Endothelial cell of umbilical vein (primary cell): ENCODE results near the gene NAGS. TPM values are rescaled to one million over a fixed set of nuclear protein-coding genes. Genes with fewer than 3 reads are reported as not detected.

ENCODE experiments used
- BruUV-seq: library from RNA; stranded (reverse); fragments of 400-500 nt; replicated peaks from 2 replicates; lab custom pipeline; 2021; lab: Mats Ljungman, UMichigan
- CTCF ChIA-PET: fragments of 300-600, 350-600 bp; sonication (Branson Sonifier 250); formaldehyde crosslinking; loops from one replicate; lab custom pipeline; 2021; ENCODE audit warnings: antibody characterized with exemption, inconsistent platforms; lab: Charles Lee
- POLR2A ChIA-PET: fragments of 300-600, 350-600 bp; sonication (Branson Sonifier 250); formaldehyde crosslinking; loops from one replicate; lab custom pipeline; 2021; ENCODE audit warnings: antibody characterized with exemption, inconsistent platforms; lab: Charles Lee
- DNase-seq: peaks from one replicate; pipeline ENCODE4 v3.0.0-alpha.2; 2011; ENCODE audit warnings: low read depth, low spot score
- FAIRE-seq: peaks from 2 replicates; lab custom pipeline; 2011; peaks lifted over from hg19 to GRCh38; lab: Jason Lieb, UNC
- H2AFZ ChIP-seq: 2 replicates; pipeline ENCODE4 v1.6.0; 2012; ENCODE audit warnings: low read depth, low read length, control low read depth, inconsistent platforms
- H3K27ac ChIP-seq: 2 replicates; pipeline ENCODE4 v1.5.1; 2011; ENCODE audit warnings: low read depth, mild to moderate bottlenecking, control low read depth, low read length, moderate library complexity; ENCODE audit not compliant: insufficient read depth
- H3K27me3 ChIP-seq, 2 experiments: 2 replicates each; pipeline versions ENCODE4 v1.6.0 to v1.6.1; 2011; ENCODE audit warnings: low read length in 2 of 2, mixed read lengths in 1 of 2; ENCODE audit not compliant: control insufficient read depth in 2 of 2, insufficient read depth in 2 of 2
- H3K36me3 ChIP-seq, 2 experiments: 2 replicates in 1 of 2; 3 replicates in 1 of 2; pipeline ENCODE4 v1.5.1; 2011; ENCODE audit warnings: low read length in 2 of 2, mild to moderate bottlenecking in 1 of 2, moderate library complexity in 1 of 2; ENCODE audit not compliant: control insufficient read depth in 2 of 2, insufficient read depth in 2 of 2; ENCODE audit errors: extremely low read depth in 1 of 2
- H3K4me1 ChIP-seq: 3 replicates; pipeline ENCODE4 v1.5.1; 2011; ENCODE audit warnings: mild to moderate bottlenecking, low read length; ENCODE audit not compliant: control insufficient read depth, insufficient read depth; ENCODE audit errors: extremely low read depth
- H3K4me2 ChIP-seq: 2 replicates; pipeline ENCODE4 v1.6.1; 2011; ENCODE audit warnings: low read length, control low read depth, mixed read lengths; ENCODE audit not compliant: insufficient read depth
- H3K4me3 ChIP-seq, 3 experiments: fragments of 200-600 bp in 1 of 3; sonication (generic), shearing (Covaris generic) in 1 of 3; replicated peaks in 1 of 3; 2 replicates each; pipeline ENCODE4 v1.5.1; 2011 to 2016; ENCODE audit warnings: control low read depth in 3 of 3, low read length in 3 of 3, mild to moderate bottlenecking in 2 of 3, inconsistent platforms in 1 of 3, low read depth in 1 of 3, moderate library complexity in 1 of 3; ENCODE audit not compliant: insufficient read depth in 1 of 3
- H3K79me2 ChIP-seq: 2 replicates; pipeline ENCODE4 v1.6.0; 2012; ENCODE audit warnings: low read length, inconsistent platforms; ENCODE audit not compliant: control insufficient read depth, insufficient read depth
- H3K9ac ChIP-seq: replicated peaks from 2 replicates; pipeline ENCODE3; 2011; ENCODE audit warnings: low read length, control low read depth; ENCODE audit not compliant: insufficient read depth; ENCODE audit errors: extremely low read depth
- H3K9me1 ChIP-seq: replicated peaks from 3 replicates; pipeline ENCODE4 v1.6.0; 2011; ENCODE audit warnings: mild to moderate bottlenecking, low read length; ENCODE audit not compliant: control insufficient read depth, insufficient read depth; ENCODE audit errors: extremely low read depth
- H3K9me3 ChIP-seq: replicated peaks from 2 replicates; pipeline ENCODE4 v1.5.1; 2012; ENCODE audit warnings: low read length, inconsistent platforms; ENCODE audit not compliant: control insufficient read depth, insufficient read depth
- H4K20me1 ChIP-seq: replicated peaks from 2 replicates; pipeline ENCODE3; 2011; ENCODE audit warnings: mild to moderate bottlenecking, low read length; ENCODE audit not compliant: control insufficient read depth, insufficient read depth; ENCODE audit errors: extremely low read depth
- EZH2 ChIP-seq: IDR thresholded peaks from 2 replicates; pipeline ENCODE4 v1.6.1; 2012; ENCODE audit warnings: borderline replicate concordance, low read depth, mild to moderate bottlenecking, moderate library complexity, low read length, inconsistent platforms; ENCODE audit not compliant: severe bottlenecking
- FOS ChIP-seq: IDR thresholded peaks from 2 replicates; pipeline ENCODE4 v1.6.1; 2011; ENCODE audit warnings: mild to moderate bottlenecking, low read length, moderate library complexity, borderline replicate concordance; ENCODE audit not compliant: insufficient read depth
- GATA2 ChIP-seq: IDR thresholded peaks from 2 replicates; pipeline ENCODE4 v1.7.0; 2011; ENCODE audit warnings: low read depth, mild to moderate bottlenecking, moderate library complexity, mixed read lengths, low read length; ENCODE audit not compliant: insufficient read length, insufficient read depth
- JUN ChIP-seq: IDR thresholded peaks from 2 replicates; pipeline ENCODE4 v1.6.1; 2011; ENCODE audit warnings: borderline replicate concordance, low read depth; ENCODE audit not compliant: insufficient read length, insufficient read depth
- MYC ChIP-seq: IDR thresholded peaks from one replicate; pipeline ENCODE4 v1.6.1; 2011; ENCODE audit warnings: mild to moderate bottlenecking, low read depth, low read length
- POLR2A ChIP-seq: IDR thresholded peaks from 2 replicates; pipeline ENCODE4 v1.6.1; 2012; ENCODE audit warnings: low read depth, mild to moderate bottlenecking, control low read depth, low read length
- POLR2AphosphoS5 ChIP-seq: IDR thresholded peaks from 2 replicates; pipeline ENCODE4 v1.6.1; 2012; ENCODE audit warnings: low read depth, mild to moderate bottlenecking, control low read depth, low read length, moderate library complexity; ENCODE audit not compliant: insufficient read depth
- dilution Hi-C: fragments of 300-500 bp; cut with MboI; formaldehyde crosslinking; loops from one replicate; pipeline ENCODE4 v1.15.0; 2019; ENCODE audit warnings: low sequenced_read_pairs; ENCODE audit not compliant: extremely low pct_ligation_motif_present
- intact Hi-C: fragments of 100-400 bp; cut with micrococcal nuclease; formaldehyde crosslinking; loops from one replicate; pipeline ENCODE4 v1.10.0; 2022
- polyA plus RNA-seq, 4 experiments: library from polyadenylated mRNA; depleted of rRNA in 3 of 4; stranded (reverse) in 3 of 4; unstranded in 1 of 4; fragments of >200 nt; gene quantifications; 2 replicates each; pipeline versions ENCODE4 v1.2.1 to v1.2.3, GENCODE V29; 2011 to 2012; ENCODE audit warnings: missing spikeins in 1 of 4
- total RNA-seq: library from RNA; stranded (reverse); gene quantifications from 2 replicates; pipeline ENCODE4 v1.2.3, GENCODE V29; 2021
- TF ChIP-seq, protein P1 (sequence below): IDR thresholded peaks from 2 replicates; pipeline ENCODE4 v1.6.1; 2011; ENCODE audit not compliant: insufficient read depth, insufficient read length
- TF ChIP-seq, protein P2 (sequence below), 2 donors: IDR thresholded peaks; 1 replicate in 1 of 2; 2 replicates in 1 of 2; pipeline ENCODE4 v1.5.1; 2011; ENCODE audit warnings: low read length in 2 of 2, mild to moderate bottlenecking in 2 of 2, moderate library complexity in 2 of 2, control low read depth in 1 of 2, inconsistent platforms in 1 of 2, low read depth in 1 of 2; ENCODE audit not compliant: insufficient read depth in 1 of 2; ENCODE audit errors: extremely low read depth in 1 of 2

The NAGS gene
- total and polyA plus RNA-seq, 2 donors (not counting 3 experiments of a cell fraction or from before 2014, with no cell fraction given): 3.3 to 6.1 TPM

DNA sequence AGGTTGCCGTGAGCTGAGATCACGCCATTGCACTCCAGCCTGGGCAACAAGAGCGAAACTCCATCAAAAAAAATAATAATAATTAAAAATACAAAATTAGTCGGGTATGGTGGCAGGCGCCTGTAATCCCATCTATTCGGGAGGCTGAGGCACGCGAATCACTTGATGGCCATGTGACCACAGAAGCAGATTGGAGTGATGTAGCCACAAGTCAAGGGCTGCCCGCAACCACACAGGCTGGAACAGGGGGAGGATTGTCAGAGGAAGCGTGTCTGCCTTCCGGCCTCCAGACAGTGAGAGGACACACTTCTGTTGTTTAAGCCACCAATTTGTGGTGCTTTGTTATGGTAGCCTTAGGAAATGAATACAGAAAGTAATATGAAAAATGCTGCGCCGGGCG, 11.8 kb upstream of the NAGS start:
- Histone ChIP-seq H3K4me3 (no peak overlapping the region), H3K79me2 (no peaks in the 10 kb centered on the region), H3K36me3 (no peaks in the 10 kb centered on the region), H3K4me2 (no peak overlapping the region), H3K9me1 (no peaks in the 10 kb centered on the region), H4K20me1 (no peaks in the 10 kb centered on the region), H3K4me1 (peaks cover 5% of the 10 kb centered on the region), H3K9ac (no peak overlapping the region), H3K9me3 (no peaks in the 10 kb centered on the region), H3K27me3 (peaks cover 0 to 3% of the 10 kb centered on the region in 2 experiments), H3K27ac (no peak overlapping the region), H2AFZ (no peak overlapping the region)
- ChIA-PET CTCF (interaction anchor here (0.8 to 12.7 kb wide), 3 partner anchors 49 to 114 kb away, joined by 4 to 182 read pairs (median 13); partner anchors contain the start of gene PPY), POLR2A (no interaction called here)
- intact Hi-C loops: no loop called here
- FAIRE-seq (no peak), DNase-seq (no peak)
- dilution Hi-C loops: no loop called here
- TF ChIP-seq POLR2AphosphoS5: no peak
- TF ChIP-seq GATA2: no peak
- TF ChIP-seq, protein P1, sequence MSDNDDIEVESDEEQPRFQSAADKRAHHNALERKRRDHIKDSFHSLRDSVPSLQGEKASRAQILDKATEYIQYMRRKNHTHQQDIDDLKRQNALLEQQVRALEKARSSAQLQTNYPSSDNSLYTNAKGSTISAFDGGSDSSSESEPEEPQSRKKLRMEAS: no peak
- no peak for TF ChIP-seq FOS
- TF ChIP-seq POLR2A: no peak
- TF ChIP-seq MYC: no peak
- TF ChIP-seq EZH2: no peak
- TF ChIP-seq, protein P2, sequence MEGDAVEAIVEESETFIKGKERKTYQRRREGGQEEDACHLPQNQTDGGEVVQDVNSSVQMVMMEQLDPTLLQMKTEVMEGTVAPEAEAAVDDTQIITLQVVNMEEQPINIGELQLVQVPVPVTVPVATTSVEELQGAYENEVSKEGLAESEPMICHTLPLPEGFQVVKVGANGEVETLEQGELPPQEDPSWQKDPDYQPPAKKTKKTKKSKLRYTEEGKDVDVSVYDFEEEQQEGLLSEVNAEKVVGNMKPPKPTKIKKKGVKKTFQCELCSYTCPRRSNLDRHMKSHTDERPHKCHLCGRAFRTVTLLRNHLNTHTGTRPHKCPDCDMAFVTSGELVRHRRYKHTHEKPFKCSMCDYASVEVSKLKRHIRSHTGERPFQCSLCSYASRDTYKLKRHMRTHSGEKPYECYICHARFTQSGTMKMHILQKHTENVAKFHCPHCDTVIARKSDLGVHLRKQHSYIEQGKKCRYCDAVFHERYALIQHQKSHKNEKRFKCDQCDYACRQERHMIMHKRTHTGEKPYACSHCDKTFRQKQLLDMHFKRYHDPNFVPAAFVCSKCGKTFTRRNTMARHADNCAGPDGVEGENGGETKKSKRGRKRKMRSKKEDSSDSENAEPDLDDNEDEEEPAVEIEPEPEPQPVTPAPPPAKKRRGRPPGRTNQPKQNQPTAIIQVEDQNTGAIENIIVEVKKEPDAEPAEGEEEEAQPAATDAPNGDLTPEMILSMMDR (IDR thresholded peaks at IDR 0.05; ENCODE audit: extremely low read depth in 1 of 2, insufficient read depth in 1 of 2, low read depth in 1 of 2, low read length in 2 of 2): no peak
- TF ChIP-seq JUN: no peak
- no TSS peak for BruUV-seq
